DOHH2 (cell line): Measurements from ENCODE around the gene DTNB.
A peak's percentile ranks its signal among the peaks of the same experiment; 100 is the strongest.
"Not testable (repeated sequence)": the region's sequence is repeated elsewhere in the genome, so short reads cannot be mapped to it uniquely, and the experiment has no call there.

Source experiments
- H3F3A ChIP-seq: fragments of 200-600 bp; sonication (generic), shearing (Covaris generic); 2 replicates; pipeline ENCODE4 v1.6.0; 2016; ENCODE audit warnings: antibody characterized with exemption, mild to moderate bottlenecking; ENCODE audit not compliant: control insufficient read depth, insufficient read depth
- H3K27ac ChIP-seq: fragments of 200-600 bp; sonication (generic); 2 replicates; pipeline ENCODE4 v1.5.1; 2014; ENCODE audit warnings: low read depth, mild to moderate bottlenecking, low read length, moderate library complexity
- H3K27me3 ChIP-seq: fragments of 200-600 bp; sonication (generic); 2 replicates; pipeline ENCODE4 v1.6.1; 2014; ENCODE audit warnings: mild to moderate bottlenecking, low read length, mixed read lengths; ENCODE audit not compliant: control insufficient read depth
- H3K36me3 ChIP-seq: fragments of 200-600 bp; sonication (generic); 2 replicates; pipeline ENCODE4 v1.6.1; 2014; ENCODE audit warnings: mild to moderate bottlenecking, low read length, moderate library complexity, mixed read lengths; ENCODE audit not compliant: control insufficient read depth
- H3K4me1 ChIP-seq: fragments of 200-600 bp; sonication (generic); 2 replicates; pipeline ENCODE4 v1.6.1; 2014; ENCODE audit warnings: mild to moderate bottlenecking, low read length, mixed read lengths; ENCODE audit not compliant: control insufficient read depth
- H3K4me2 ChIP-seq: fragments of 200-600 bp; sonication (generic); 2 replicates; pipeline ENCODE4 v1.6.0; 2014; ENCODE audit warnings: mild to moderate bottlenecking, low read length, moderate library complexity
- H3K4me3 ChIP-seq: fragments of 200-600 bp; sonication (generic); 2 replicates; pipeline ENCODE4 v1.5.1; 2014; ENCODE audit warnings: mild to moderate bottlenecking, low read length, mixed read lengths
- H3K79me2 ChIP-seq: fragments of 200-600 bp; sonication (generic); 2 replicates; pipeline ENCODE4 v1.6.1; 2014; ENCODE audit warnings: mild to moderate bottlenecking, low read length, mixed read lengths; ENCODE audit not compliant: control insufficient read depth
- H3K9me2 ChIP-seq: fragments of 200-600 bp; sonication (generic); replicated peaks from 2 replicates; pipeline ENCODE4 v1.6.1; 2014; ENCODE audit warnings: mild to moderate bottlenecking, low read length, mixed read lengths; ENCODE audit not compliant: control insufficient read depth
- H3K9me3 ChIP-seq: fragments of 200-600 bp; sonication (generic); 2 replicates; pipeline ENCODE4 v1.6.1; 2014; ENCODE audit warnings: antibody characterized with exemption, low read length, mixed read lengths; ENCODE audit not compliant: control insufficient read depth, insufficient read depth
- H4K20me1 ChIP-seq: fragments of 200-600 bp; sonication (generic); 2 replicates; pipeline ENCODE4 v1.6.0; 2014; ENCODE audit warnings: low read depth, mild to moderate bottlenecking, antibody characterized with exemption, low read length, moderate library complexity; ENCODE audit not compliant: control insufficient read depth, insufficient read depth
- EZH2phosphoT487 ChIP-seq: fragments of 200-600 bp; sonication (generic); IDR thresholded peaks from 2 replicates; pipeline ENCODE4 v1.6.1; 2017; ENCODE audit warnings: borderline replicate concordance, mild to moderate bottlenecking, antibody characterized with exemption, low read length, moderate library complexity, mixed read lengths
- TF ChIP-seq, protein P1 (sequence below): fragments of 200-600 bp; sonication (generic); IDR thresholded peaks from one replicate; pipeline ENCODE4 v1.5.1; 2014; ENCODE audit warnings: antibody characterized with exemption, mild to moderate bottlenecking, low read depth, low read length; ENCODE audit not compliant: poor library complexity, severe bottlenecking

Gene DTNB

DNA sequence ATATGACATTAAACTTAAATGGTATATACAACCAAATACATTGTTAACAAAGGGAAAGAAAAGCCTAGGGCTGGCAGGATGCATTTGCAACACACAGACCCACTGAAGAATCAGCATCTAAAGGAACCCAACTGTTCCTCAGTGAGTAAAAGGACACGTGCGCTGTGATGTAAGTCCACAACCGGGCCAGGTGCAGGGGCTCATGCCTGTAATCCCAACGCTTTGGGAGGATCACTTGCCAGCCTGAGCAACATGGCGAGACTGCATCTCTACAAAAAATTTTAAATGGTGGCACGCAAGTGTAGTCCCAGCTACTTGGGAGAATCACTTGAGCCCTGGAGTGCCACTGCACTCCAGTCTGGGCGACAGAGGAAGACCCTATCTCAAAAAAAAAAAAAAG lies 3.9 kb downstream of the DTNB start:
- H3K27ac ChIP-seq: no peak overlapping the region
- H3F3A ChIP-seq: peaks cover 4% of the 10 kb centered on the region; the same call in 1 of the 2 replicates
- peaks cover 19% of the 10 kb centered on the region for H3K79me2 ChIP-seq
- H3K27me3 ChIP-seq: peaks cover 15% of the 10 kb centered on the region
- no peak overlapping the region for H3K4me3 ChIP-seq
- no peaks in the 10 kb centered on the region for H3K9me2 ChIP-seq
- H3K36me3 ChIP-seq: no peaks in the 10 kb centered on the region
- H3K9me3 ChIP-seq: no peaks in the 10 kb centered on the region
- H4K20me1 ChIP-seq: 0 out of 2 replicates have a peak, but pooled peaks cover 3% of the 10 kb centered on the region
- H3K4me1 ChIP-seq: peaks cover 20% of the 10 kb centered on the region
- no peak for TF ChIP-seq EZH2phosphoT487
- TF ChIP-seq, protein P1, sequence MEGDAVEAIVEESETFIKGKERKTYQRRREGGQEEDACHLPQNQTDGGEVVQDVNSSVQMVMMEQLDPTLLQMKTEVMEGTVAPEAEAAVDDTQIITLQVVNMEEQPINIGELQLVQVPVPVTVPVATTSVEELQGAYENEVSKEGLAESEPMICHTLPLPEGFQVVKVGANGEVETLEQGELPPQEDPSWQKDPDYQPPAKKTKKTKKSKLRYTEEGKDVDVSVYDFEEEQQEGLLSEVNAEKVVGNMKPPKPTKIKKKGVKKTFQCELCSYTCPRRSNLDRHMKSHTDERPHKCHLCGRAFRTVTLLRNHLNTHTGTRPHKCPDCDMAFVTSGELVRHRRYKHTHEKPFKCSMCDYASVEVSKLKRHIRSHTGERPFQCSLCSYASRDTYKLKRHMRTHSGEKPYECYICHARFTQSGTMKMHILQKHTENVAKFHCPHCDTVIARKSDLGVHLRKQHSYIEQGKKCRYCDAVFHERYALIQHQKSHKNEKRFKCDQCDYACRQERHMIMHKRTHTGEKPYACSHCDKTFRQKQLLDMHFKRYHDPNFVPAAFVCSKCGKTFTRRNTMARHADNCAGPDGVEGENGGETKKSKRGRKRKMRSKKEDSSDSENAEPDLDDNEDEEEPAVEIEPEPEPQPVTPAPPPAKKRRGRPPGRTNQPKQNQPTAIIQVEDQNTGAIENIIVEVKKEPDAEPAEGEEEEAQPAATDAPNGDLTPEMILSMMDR: no peak
- H3K4me2 ChIP-seq: no peak overlapping the region

DNA sequence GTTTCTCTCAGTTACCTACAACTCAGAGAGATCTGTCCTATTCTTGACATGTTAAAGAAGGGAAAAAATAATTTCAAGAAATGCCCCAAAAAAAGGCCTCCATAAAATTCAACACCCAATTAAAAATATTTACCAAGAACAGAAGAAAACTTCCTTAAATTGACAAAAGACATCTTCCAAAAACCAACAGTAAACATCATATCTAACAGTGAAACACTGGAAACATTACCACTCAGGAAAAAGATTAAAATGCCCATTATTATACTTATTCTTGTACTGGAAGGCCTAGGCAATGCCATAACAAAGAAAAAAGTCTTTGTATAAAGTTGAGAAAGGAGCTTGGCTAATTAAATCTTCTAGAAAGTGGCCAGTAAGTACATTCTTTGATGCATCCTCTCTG lies 7.2 kb downstream of the DTNB start:
- Histone ChIP-seq H3K4me2 (no peak overlapping the region), H3K27ac (no peak overlapping the region), H3K79me2 (peaks cover 8% of the 10 kb centered on the region), H3K27me3 (no peaks in the 10 kb centered on the region), H3K4me3 (no peak overlapping the region), H4K20me1 (no peaks in the 10 kb centered on the region), H3F3A (no peaks in the 10 kb centered on the region), H3K4me1 (peaks cover 9% of the 10 kb centered on the region), H3K9me2 (no peaks in the 10 kb centered on the region), H3K9me3 (no peaks in the 10 kb centered on the region), H3K36me3 (no peaks in the 10 kb centered on the region)
- TF ChIP-seq EZH2phosphoT487: no peak
- TF ChIP-seq, protein P1: no peak

DNA sequence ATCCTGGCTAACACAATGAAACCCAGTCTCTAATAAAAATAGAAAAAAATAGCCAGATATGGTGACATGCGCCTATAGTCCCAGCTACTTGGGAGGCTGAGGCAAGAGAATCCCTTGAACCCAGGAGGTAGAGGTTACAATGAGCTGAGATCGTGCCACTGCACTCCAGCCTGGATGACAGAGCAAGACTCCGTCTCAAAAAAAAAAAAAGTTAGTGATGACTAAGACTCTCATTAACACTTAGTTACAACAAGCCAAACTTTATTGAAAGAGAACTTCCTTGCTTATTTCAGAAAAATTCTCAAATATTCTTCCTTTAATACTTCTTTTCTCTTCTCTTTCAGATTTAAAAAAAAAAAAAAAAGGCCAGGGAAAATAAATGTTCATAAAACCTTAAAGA lies 7.9 kb downstream of the DTNB start:
- H3K27me3 ChIP-seq, H4K20me1 ChIP-seq, H3K27ac ChIP-seq, H3K9me3 ChIP-seq, H3K4me1 ChIP-seq, H3K4me3 ChIP-seq, H3K79me2 ChIP-seq, H3K36me3 ChIP-seq, H3F3A ChIP-seq, H3K4me2 ChIP-seq, H3K9me2 ChIP-seq: not testable (repeated sequence)

DNA sequence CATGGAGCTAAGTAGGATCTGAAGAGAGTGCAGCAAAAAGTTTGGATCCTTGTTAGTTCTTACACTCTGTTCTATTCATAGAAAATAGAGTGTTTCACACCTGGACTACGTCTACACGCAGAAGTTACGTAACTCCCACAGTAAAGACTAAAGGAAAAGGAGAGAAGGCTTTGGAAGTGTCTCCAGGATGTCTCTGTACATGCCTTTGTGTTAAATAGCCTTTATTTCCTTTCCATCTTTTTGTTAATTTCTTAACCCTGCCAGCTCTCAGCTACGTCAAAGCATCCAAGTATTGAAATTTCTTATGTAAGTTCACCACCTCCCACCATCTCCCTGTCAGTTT lies 8.4 kb downstream of the DTNB start:
- Histone ChIP-seq H3K4me2 (peak overlapping the region; percentile 48; the same call in 1 of the 2 replicates), H3K27me3 (peaks cover 3% of the 10 kb centered on the region; the same call in 1 of the 2 replicates), H3K4me1 (peaks cover 9% of the 10 kb centered on the region), H3K9me3 (no peaks in the 10 kb centered on the region), H3K79me2 (peaks cover 2% of the 10 kb centered on the region; the same call in 1 of the 2 replicates), H3K9me2 (no peaks in the 10 kb centered on the region), H3K36me3 (no peaks in the 10 kb centered on the region), H3F3A (no peaks in the 10 kb centered on the region), H3K27ac (no peak overlapping the region), H3K4me3 (no peak overlapping the region), H4K20me1 (no peaks in the 10 kb centered on the region)
- TF ChIP-seq, protein P1: no peak
- TF ChIP-seq EZH2phosphoT487: no peak
